Left lung (tissue), 10 donors: Measurements from ENCODE around the gene BTG2. TPM values are rescaled to one million over a fixed set of nuclear protein-coding genes. Genes with fewer than 3 reads are reported as not detected.

Experiments
- ATAC-seq: fragments of 200-7000 bp; cut with Tn5 transposase; one replicate; pipeline ENCODE4 v1.9.1; 2020; ENCODE audit warnings: moderate library complexity
- DNase-seq, 4 donors: peaks; one replicate each; pipeline ENCODE4 v3.0.0-alpha.2; 2013 to 2020
- H3K27ac ChIP-seq, 2 donors: fragments of 200-600 bp; sonication (generic) in 1 of 2; one replicate each; pipeline versions ENCODE4 v1.5.0 to v1.8.0; 2020 to 2021
- H3K27me3 ChIP-seq, 2 donors: fragments of 200-600 bp; sonication (generic) in 1 of 2; one replicate each; pipeline versions ENCODE4 v1.5.0 to v1.8.0; 2020 to 2021
- H3K36me3 ChIP-seq, 2 donors: fragments of 200-600 bp; sonication (generic) in 1 of 2; one replicate each; pipeline versions ENCODE4 v1.5.0 to v1.8.0; 2020 to 2021
- H3K4me1 ChIP-seq, 2 donors: fragments of 200-600 bp; one replicate each; pipeline ENCODE4 v1.8.0; 2021
- H3K4me3 ChIP-seq, 2 donors: fragments of 200-600 bp; sonication (generic) in 1 of 2; one replicate each; pipeline versions ENCODE4 v1.5.0 to v1.8.0; 2020 to 2021; ENCODE audit warnings: mild to moderate bottlenecking in 1 of 2
- H3K9me3 ChIP-seq, 2 donors: fragments of 200-600 bp; sonication (generic) in 1 of 2; one replicate each; pipeline versions ENCODE4 v1.5.0 to v1.8.0; 2020 to 2021
- intact Hi-C, 2 donors: fragments of 100-400 bp; cut with DNase I; formaldehyde crosslinking; loops; one replicate each; pipeline versions ENCODE4 v1.11.2 to v1.14.2; 2022
- polyA plus RNA-seq, 6 donors: library from polyadenylated mRNA; unstranded; fragments of 120-200 nt; gene quantifications; one replicate each; pipeline ENCODE4 v1.2.1, GENCODE V29; 2013; ENCODE audit not compliant: insufficient read length in 6 of 6
- total RNA-seq, 2 donors: library from RNA; stranded (reverse); fragmentation: NEBNext Ultra II Directional; extraction: Animal tissue kit (Norgen Biotek cat#: 25700); gene quantifications; one replicate each; pipeline ENCODE4 v1.2.1, GENCODE V29; 2021
- TF ChIP-seq, protein P1 (sequence below), 2 donors: fragments of 200-600 bp; sonication (generic) in 1 of 2; IDR thresholded peaks; one replicate each; pipeline versions ENCODE4 v1.5.0 to v1.8.0; 2021; ENCODE audit warnings: antibody characterized with exemption in 2 of 2
- donor health status: DM: no; HTN: yes; CAD: no.
- donor health status: DM: no; HTN: no; CAD: no.

The BTG2 gene
- total and polyA plus RNA-seq, 8 donors = 44.8 to 147 (median 78.2) TPM

DNA sequence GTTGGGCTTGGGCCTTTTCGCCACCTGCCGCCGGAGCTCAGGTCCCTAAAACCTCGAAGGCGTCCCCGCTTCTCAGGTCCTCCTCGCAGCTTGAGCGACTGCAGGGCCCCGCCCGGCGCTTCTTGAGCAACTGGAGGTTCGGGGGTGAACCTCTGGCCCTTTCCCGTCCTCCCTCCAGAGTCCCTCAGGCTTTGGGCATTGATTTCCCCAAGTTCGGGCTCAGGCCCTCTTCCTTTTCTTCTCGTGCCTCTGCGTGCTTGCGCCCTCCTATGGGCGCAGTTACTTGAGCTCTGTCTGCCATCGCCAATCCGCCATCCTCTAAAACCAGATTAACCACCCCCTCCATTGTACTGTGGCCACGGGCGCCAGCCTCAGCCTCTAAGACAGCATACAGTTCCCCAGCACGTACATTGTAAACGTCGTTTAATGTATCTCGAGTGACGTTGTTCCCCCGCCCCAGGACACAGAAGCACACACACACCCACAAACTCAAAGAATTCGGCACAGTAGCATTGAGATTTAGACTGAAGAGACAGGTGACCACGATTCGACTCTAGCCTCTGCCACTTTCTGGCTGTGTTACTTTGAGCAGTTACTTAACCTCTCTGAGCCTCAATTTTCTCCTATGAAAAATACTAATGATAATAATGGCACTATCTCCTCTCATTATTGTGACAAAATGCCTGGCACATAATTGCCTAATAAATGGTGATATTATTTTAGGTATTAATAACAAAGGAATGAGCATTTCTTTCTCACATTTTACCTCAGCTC lies 22.6 kb downstream of the BTG2 start:
- Histone ChIP-seq H3K4me1 (peaks cover 41 to 54% of the 10 kb centered on the region in 2 donors), H3K9me3 (no peaks in the 10 kb centered on the region), H3K27ac (peak overlapping the region; percentile 97), H3K4me3 (peak overlapping the region; percentile 34 to 56), H3K36me3 (no peaks in the 10 kb centered on the region), H3K27me3 (no peaks in the 10 kb centered on the region)
- TF ChIP-seq, protein P1, sequence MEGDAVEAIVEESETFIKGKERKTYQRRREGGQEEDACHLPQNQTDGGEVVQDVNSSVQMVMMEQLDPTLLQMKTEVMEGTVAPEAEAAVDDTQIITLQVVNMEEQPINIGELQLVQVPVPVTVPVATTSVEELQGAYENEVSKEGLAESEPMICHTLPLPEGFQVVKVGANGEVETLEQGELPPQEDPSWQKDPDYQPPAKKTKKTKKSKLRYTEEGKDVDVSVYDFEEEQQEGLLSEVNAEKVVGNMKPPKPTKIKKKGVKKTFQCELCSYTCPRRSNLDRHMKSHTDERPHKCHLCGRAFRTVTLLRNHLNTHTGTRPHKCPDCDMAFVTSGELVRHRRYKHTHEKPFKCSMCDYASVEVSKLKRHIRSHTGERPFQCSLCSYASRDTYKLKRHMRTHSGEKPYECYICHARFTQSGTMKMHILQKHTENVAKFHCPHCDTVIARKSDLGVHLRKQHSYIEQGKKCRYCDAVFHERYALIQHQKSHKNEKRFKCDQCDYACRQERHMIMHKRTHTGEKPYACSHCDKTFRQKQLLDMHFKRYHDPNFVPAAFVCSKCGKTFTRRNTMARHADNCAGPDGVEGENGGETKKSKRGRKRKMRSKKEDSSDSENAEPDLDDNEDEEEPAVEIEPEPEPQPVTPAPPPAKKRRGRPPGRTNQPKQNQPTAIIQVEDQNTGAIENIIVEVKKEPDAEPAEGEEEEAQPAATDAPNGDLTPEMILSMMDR (IDR thresholded peaks at IDR 0.05) = peak in 1 of 2 donors; percentile 13
- peak in 2 of 4 donors; percentile 25 to 74 for DNase-seq
- intact Hi-C loops = no loop called here
- peak; percentile 49 for ATAC-seq

DNA sequence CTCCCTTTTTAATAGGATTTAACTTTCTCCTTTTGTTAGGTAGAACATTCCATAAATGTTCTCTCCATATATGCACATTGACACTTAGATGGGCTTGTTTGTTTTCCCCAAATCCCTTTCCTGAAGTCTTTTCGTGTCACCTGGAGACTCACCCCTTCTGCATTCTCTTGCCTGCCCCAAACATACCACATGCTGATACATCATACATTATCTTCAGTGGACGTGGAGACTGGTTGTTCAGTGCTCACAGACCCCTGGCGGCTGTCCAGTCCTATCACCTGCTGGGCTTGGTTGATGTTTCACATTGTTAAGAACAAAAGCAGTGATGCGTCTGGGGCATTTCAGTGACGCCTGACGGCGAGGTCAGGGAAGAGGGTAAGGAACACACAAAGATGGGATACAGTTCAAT lies 23.4 kb downstream of the BTG2 start:
- no peak for ATAC-seq
- Histone ChIP-seq H3K9me3 (no peaks in the 10 kb centered on the region), H3K4me3 (no peak overlapping the region), H3K27me3 (no peaks in the 10 kb centered on the region), H3K36me3 (no peaks in the 10 kb centered on the region), H3K4me1 (peaks cover 34 to 45% of the 10 kb centered on the region in 2 donors), H3K27ac (peak overlapping the region in 1 of 2 donors; percentile 97)
- intact Hi-C loops = no loop called here
- TF ChIP-seq, protein P1 (IDR thresholded peaks at IDR 0.05) = no peak
- DNase-seq = peak in 1 of 4 donors; percentile 41

DNA sequence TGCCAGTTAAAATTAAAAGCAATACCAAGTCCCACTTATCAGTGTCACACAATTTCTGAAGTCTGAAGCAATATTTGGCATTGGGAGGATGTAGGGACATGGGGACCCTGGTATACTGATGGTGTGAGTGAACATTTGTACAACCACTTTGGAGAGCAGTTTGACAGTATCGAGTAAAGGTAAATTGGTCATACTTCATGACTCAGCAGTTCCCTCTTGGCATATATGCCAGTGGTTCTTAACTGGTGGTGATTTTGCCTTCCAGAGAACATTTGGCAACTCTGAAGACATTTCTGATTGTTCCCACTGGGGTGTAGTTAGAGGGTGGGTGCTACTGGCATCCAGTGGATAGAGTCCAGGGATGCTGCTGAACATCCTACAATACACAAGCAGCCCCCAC lies 25.9 kb downstream of the BTG2 start:
- intact Hi-C loops = no loop called here
- DNase-seq = peak in 1 of 4 donors; percentile 1
- no peak overlapping the region for H3K4me3 ChIP-seq
- no peak for ATAC-seq
- H3K9me3 ChIP-seq = no peaks in the 10 kb centered on the region
- no peaks in the 10 kb centered on the region for H3K27me3 ChIP-seq
- no peak overlapping the region for H3K27ac ChIP-seq
- H3K4me1 ChIP-seq = peaks cover 9 to 20% of the 10 kb centered on the region in 2 donors
- TF ChIP-seq, protein P1 (IDR thresholded peaks at IDR 0.05) = no peak
- H3K36me3 ChIP-seq = no peaks in the 10 kb centered on the region

DNA sequence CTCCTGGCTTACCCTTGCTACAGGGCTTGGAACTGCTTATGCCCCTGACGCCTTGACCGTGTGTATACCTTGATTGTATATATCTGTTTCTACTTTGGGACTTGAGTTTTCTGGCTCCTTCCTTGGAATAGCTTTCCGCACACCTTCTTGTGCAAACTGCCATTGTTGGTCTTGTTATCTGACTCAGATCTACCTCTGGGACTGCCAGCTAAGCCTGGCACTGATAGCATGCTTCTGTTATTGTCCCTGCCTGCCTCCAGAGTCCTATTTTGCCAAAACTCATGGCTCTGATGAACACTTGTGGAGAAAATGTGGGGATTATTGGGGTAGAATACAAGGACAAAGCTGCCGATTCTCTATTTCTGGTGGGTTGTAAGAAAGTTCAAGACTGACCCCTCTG lies 30.2 kb downstream of the BTG2 start:
- H3K36me3 ChIP-seq = no peaks in the 10 kb centered on the region
- DNase-seq (no peak), ATAC-seq (no peak)
- intact Hi-C loops = loop anchor here in 1 of 2 donors (5.0 kb wide), 1 partner anchor 63 kb away; no protein-coding TSS in a partner anchor
- H3K4me1 ChIP-seq = no peaks in the 10 kb centered on the region
- H3K9me3 ChIP-seq = no peaks in the 10 kb centered on the region
- H3K27ac ChIP-seq = no peak overlapping the region
- peaks cover 0 to 3% of the 10 kb centered on the region in 2 donors for H3K27me3 ChIP-seq
- H3K4me3 ChIP-seq = no peak overlapping the region
- TF ChIP-seq, protein P1 (IDR thresholded peaks at IDR 0.05) = no peak

DNA sequence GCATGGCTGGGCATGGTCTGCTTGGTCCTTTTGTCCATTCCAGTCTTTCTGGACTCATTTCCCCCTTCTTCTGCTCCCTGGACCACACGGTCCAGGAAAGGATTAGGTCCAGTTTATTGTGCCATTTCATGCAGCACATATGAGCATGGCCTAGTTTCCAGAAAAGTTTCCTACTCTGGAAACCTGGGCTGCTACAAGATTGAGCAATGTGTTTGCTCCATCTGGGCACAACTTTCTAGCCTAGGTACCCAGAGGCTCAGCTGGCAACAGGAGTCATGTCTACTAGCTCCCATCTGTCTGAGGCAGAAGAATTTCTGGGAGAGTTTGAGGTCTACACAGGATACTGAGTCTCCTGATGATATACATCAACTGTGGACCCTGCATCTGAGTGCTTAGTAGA lies 30.8 kb downstream of the BTG2 start:
- intact Hi-C loops = loop anchor here in 1 of 2 donors (5.0 kb wide), 1 partner anchor 64 kb away; no protein-coding TSS in a partner anchor
- DNase-seq (no peak), ATAC-seq (no peak)

More for the DNA sequence above, 30.8 kb downstream of the BTG2 start:
- H3K4me1 ChIP-seq = no peaks in the 10 kb centered on the region
- no peak overlapping the region for H3K27ac ChIP-seq
- H3K9me3 ChIP-seq = no peaks in the 10 kb centered on the region
- peaks cover 0 to 9% of the 10 kb centered on the region in 2 donors for H3K27me3 ChIP-seq
- no peak overlapping the region for H3K4me3 ChIP-seq
- no peaks in the 10 kb centered on the region for H3K36me3 ChIP-seq
- TF ChIP-seq, protein P1 (IDR thresholded peaks at IDR 0.05) = no peak
